ENCODE results near the gene DHDDS.

GRCh38 chr1:26434161-26434752 is 2.1 kb downstream of the DHDDS start:
- TF ChIP-seq CTCF (conservative IDR thresholded peaks at IDR 0.05; ENCODE audit: low read length) (no peak), EZH2phosphoT487 (IDR thresholded peaks at IDR 0.05; ENCODE audit: borderline replicate concordance, low read depth, low read length) (no peak)
